ENCODE measurements around the gene SKA2.

The SKA2 gene

GRCh38 chr17:59101178-59101577 is 53.8 kb downstream of the SKA2 start:
- Histone ChIP-seq H3K36me3 (ENCODE audit: insufficient read depth, low read length) (peaks cover 55% of the 10 kb centered on the region), H4K20me1 (ENCODE audit: insufficient read depth, low read length) (peaks cover 21% of the 10 kb centered on the region; the same call in 1 of the 2 replicates), H3K9me3 (ENCODE audit: insufficient read depth, low read length, severe bottlenecking) (no peaks in the 10 kb centered on the region), H3K27me3 (ENCODE audit: insufficient read depth, low read length, poor library complexity) (no peaks in the 10 kb centered on the region), H3K79me2 (ENCODE audit: insufficient read depth, low read length) (peaks cover 94% of the 10 kb centered on the region), H3K4me2 (ENCODE audit: insufficient read depth, low read length) (no peak overlapping the region; the same call in 1 of the 2 replicates), H3K4me1 (ENCODE audit: insufficient read depth, low read length) (peaks cover 31% of the 10 kb centered on the region), H3K4me3 (ENCODE audit: low read depth in 1 of 2, low read length in 2 of 2) (no peak overlapping the region), H3K27ac (ENCODE audit: low read length) (no peak overlapping the region), H2AFZ (ENCODE audit: low read depth, low read length) (no peak overlapping the region), H3K9ac (ENCODE audit: low read depth, low read length) (no peak overlapping the region)
- DNase-seq (no peak), ATAC-seq (ENCODE audit: insufficient read depth, low read depth) (no peak)
- TF ChIP-seq EZH2 (IDR thresholded peaks at IDR 0.05; ENCODE audit: borderline replicate concordance, low read depth, low read length, severe bottlenecking) = no peak
- TF ChIP-seq, protein P1, sequence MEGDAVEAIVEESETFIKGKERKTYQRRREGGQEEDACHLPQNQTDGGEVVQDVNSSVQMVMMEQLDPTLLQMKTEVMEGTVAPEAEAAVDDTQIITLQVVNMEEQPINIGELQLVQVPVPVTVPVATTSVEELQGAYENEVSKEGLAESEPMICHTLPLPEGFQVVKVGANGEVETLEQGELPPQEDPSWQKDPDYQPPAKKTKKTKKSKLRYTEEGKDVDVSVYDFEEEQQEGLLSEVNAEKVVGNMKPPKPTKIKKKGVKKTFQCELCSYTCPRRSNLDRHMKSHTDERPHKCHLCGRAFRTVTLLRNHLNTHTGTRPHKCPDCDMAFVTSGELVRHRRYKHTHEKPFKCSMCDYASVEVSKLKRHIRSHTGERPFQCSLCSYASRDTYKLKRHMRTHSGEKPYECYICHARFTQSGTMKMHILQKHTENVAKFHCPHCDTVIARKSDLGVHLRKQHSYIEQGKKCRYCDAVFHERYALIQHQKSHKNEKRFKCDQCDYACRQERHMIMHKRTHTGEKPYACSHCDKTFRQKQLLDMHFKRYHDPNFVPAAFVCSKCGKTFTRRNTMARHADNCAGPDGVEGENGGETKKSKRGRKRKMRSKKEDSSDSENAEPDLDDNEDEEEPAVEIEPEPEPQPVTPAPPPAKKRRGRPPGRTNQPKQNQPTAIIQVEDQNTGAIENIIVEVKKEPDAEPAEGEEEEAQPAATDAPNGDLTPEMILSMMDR (IDR thresholded peaks at IDR 0.05; ENCODE audit: borderline replicate concordance, extremely low read depth, low read length, poor library complexity, severe bottlenecking) = no peak

DNA sequence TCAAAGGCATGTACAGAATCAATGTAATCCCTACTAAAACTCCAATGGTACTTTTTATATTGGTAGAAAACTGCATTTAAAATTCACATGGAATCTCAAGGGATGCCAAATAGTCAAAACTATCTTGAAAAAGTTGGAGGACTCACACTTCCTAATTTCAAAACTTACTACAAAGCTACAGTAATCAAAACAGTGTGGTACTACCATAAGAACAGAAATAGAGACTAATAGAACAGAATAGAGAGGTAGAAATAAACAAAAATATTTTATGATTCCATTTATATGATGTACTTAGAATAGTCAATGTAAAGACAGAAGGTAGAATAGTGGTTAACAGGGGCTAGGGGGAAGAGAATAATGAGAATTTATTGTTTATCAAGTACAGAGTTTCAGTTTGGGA is 57.1 kb downstream of the SKA2 start:
- no peak overlapping the region for H3K27ac ChIP-seq (ENCODE audit: low read length)
- peaks cover 95% of the 10 kb centered on the region for H3K79me2 ChIP-seq (ENCODE audit: insufficient read depth, low read length)
- peaks cover 23% of the 10 kb centered on the region; the same call in 1 of the 2 replicates for H4K20me1 ChIP-seq (ENCODE audit: insufficient read depth, low read length)
- H3K9me3 ChIP-seq (ENCODE audit: insufficient read depth, low read length, severe bottlenecking) = no peaks in the 10 kb centered on the region
- no peak overlapping the region for H2AFZ ChIP-seq (ENCODE audit: low read depth, low read length)
- no peak for TF ChIP-seq EZH2 (IDR thresholded peaks at IDR 0.05; ENCODE audit: borderline replicate concordance, low read depth, low read length, severe bottlenecking)
- TF ChIP-seq, protein P1 (IDR thresholded peaks at IDR 0.05; ENCODE audit: borderline replicate concordance, extremely low read depth, low read length, poor library complexity, severe bottlenecking) = no peak
- peaks cover 8% of the 10 kb centered on the region for H3K4me1 ChIP-seq (ENCODE audit: insufficient read depth, low read length)
- no peaks in the 10 kb centered on the region for H3K27me3 ChIP-seq (ENCODE audit: insufficient read depth, low read length, poor library complexity)
- ATAC-seq (ENCODE audit: insufficient read depth, low read depth) (no peak), DNase-seq (no peak)
- no peak overlapping the region for H3K4me3 ChIP-seq (ENCODE audit: low read depth in 1 of 2, low read length in 2 of 2)
- H3K9ac ChIP-seq (ENCODE audit: low read depth, low read length) = no peak overlapping the region
- H3K4me2 ChIP-seq (ENCODE audit: insufficient read depth, low read length) = no peak overlapping the region
- H3K36me3 ChIP-seq (ENCODE audit: insufficient read depth, low read length) = peaks cover 52% of the 10 kb centered on the region

DNA sequence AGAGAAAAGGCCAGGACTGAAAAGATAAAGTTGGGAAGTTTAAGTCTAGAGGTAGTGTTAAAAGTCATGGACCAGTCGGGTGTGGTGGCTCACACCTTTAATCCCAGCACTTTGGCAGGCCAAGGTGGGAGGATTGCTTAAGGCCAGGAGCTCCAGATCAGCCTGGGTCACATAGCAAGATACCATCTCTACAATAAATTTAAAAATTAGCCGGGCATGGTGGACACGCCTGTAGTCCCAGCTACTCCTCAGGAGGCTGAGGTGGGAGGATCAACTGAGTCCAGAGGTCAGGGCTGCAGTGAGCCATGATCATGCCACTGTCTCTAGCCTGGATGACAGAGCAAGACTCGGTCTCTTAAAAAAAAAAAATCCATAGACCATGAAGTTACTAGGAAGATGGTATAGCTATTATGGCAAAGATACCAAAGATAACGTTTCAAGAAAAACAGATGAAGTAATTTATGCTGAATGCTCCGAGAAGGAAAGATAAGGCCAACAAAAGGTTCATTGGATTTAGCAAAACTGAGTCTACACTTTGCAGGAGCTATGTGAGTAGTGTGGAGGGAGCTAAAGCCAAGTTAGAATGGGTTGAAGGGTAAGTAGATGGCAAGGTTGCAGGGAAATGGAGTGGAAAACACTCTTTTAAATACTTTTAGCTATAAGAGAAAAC is 60.0 kb downstream of the SKA2 start:
- peaks cover 33% of the 10 kb centered on the region for H3K36me3 ChIP-seq (ENCODE audit: insufficient read depth, low read length)
- no peaks in the 10 kb centered on the region for H3K27me3 ChIP-seq (ENCODE audit: insufficient read depth, low read length, poor library complexity)
- ATAC-seq (ENCODE audit: insufficient read depth, low read depth) = no peak
- no peaks in the 10 kb centered on the region for H3K9me3 ChIP-seq (ENCODE audit: insufficient read depth, low read length, severe bottlenecking)
- no peak overlapping the region for H2AFZ ChIP-seq (ENCODE audit: low read depth, low read length)
- H4K20me1 ChIP-seq (ENCODE audit: insufficient read depth, low read length) = peaks cover 20% of the 10 kb centered on the region; the same call in 1 of the 2 replicates
- DNase-seq = no peak
- H3K4me1 ChIP-seq (ENCODE audit: insufficient read depth, low read length) = peaks cover 2% of the 10 kb centered on the region; the same call in 1 of the 2 replicates
- peaks cover 91% of the 10 kb centered on the region for H3K79me2 ChIP-seq (ENCODE audit: insufficient read depth, low read length)
- H3K4me3 ChIP-seq (ENCODE audit: low read depth in 1 of 2, low read length in 2 of 2) = no peak overlapping the region
- no peak overlapping the region for H3K27ac ChIP-seq (ENCODE audit: low read length)
- no peak for TF ChIP-seq EZH2 (IDR thresholded peaks at IDR 0.05; ENCODE audit: borderline replicate concordance, low read depth, low read length, severe bottlenecking)
- TF ChIP-seq, protein P1 (IDR thresholded peaks at IDR 0.05; ENCODE audit: borderline replicate concordance, extremely low read depth, low read length, poor library complexity, severe bottlenecking) = no peak
- no peak overlapping the region for H3K9ac ChIP-seq (ENCODE audit: low read depth, low read length)
- no peak overlapping the region for H3K4me2 ChIP-seq (ENCODE audit: insufficient read depth, low read length)

Measured in DND-41 (cell line).